ENCODE data around the gene CCDC50.

Gene CCDC50

GRCh38 chr3:191390580-191390979, 61.4 kb downstream of the CCDC50 start:
- H3K4me3 ChIP-seq (replicated peaks; ENCODE audit: low read depth, low read length), result no peak overlapping the region
- DNase-seq (ENCODE audit: extremely low read depth, low read depth), result no peak
- TF ChIP-seq, protein P1, sequence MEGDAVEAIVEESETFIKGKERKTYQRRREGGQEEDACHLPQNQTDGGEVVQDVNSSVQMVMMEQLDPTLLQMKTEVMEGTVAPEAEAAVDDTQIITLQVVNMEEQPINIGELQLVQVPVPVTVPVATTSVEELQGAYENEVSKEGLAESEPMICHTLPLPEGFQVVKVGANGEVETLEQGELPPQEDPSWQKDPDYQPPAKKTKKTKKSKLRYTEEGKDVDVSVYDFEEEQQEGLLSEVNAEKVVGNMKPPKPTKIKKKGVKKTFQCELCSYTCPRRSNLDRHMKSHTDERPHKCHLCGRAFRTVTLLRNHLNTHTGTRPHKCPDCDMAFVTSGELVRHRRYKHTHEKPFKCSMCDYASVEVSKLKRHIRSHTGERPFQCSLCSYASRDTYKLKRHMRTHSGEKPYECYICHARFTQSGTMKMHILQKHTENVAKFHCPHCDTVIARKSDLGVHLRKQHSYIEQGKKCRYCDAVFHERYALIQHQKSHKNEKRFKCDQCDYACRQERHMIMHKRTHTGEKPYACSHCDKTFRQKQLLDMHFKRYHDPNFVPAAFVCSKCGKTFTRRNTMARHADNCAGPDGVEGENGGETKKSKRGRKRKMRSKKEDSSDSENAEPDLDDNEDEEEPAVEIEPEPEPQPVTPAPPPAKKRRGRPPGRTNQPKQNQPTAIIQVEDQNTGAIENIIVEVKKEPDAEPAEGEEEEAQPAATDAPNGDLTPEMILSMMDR (IDR thresholded peaks at IDR 0.05; ENCODE audit: low read depth, low read length, missing control alignments), result no peak

DNA sequence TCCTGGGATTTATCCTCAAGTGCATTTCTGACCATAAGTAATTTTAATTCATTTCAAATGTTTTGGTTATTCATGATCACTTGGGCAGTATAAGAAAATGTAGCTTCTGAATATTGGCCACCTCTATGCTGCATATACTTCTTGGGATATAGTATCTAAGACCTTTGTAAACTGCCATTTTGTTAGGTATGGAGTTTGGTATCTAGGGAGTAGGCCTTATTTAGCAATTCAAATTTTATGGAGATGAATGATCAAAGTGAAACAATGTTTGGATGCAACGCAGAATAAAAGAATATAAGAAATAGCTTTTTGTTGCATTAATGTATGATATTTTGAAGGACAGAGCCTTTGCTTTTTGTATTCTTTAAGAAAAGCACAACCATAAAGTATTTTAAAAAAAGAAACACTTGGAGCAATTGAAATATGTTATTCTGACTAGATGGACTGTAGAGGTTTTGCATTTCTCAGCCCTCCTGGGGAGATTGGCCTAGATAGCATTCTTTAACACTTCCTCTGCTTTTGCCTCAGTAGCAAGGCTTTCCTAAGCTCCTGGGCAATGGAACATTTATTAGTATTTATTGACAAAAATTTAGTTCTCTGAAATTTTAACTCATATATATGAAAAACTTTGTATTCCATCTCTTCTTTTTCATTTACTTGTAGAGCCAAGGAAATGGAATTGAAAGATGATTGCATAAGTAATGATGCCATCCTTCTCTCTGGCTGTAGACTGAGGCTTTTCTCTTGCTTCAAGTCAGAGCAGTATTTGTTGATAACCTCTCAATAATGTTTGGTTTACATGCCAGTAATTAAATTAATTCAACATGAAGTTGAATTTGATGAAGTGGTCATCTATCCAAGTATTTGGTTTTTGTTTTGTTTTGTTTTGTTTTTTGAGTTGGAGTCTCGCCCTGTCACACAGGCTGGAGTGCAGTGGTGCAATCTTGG, 62.9 kb downstream of the CCDC50 start:
- DNase-seq (ENCODE audit: extremely low read depth, low read depth), result no peak
- TF ChIP-seq, protein P1 (IDR thresholded peaks at IDR 0.05; ENCODE audit: low read depth, low read length, missing control alignments), result no peak
- no peak overlapping the region for H3K4me3 ChIP-seq (replicated peaks; ENCODE audit: low read depth, low read length)

DNA sequence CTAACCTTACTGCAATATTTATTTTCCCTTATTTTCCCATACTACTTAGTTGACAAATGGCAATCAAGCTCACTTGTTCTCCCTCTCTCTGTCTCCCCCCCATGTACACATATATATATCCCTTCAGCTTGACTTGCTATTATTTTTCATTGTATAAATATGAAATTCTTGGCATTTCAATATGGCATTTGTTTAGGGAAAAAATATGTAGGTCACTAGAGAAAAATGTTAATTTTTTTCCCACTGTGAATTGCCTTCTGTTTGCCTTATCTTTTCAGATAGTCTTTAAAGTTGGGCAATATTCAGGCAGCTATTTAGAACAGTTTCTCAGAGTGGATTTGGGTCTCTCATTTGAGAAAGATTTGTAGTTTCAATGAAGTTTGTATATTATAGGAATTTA, 64.0 kb downstream of the CCDC50 start:
- H3K4me3 ChIP-seq (replicated peaks; ENCODE audit: low read depth, low read length), result no peak overlapping the region

DNA sequence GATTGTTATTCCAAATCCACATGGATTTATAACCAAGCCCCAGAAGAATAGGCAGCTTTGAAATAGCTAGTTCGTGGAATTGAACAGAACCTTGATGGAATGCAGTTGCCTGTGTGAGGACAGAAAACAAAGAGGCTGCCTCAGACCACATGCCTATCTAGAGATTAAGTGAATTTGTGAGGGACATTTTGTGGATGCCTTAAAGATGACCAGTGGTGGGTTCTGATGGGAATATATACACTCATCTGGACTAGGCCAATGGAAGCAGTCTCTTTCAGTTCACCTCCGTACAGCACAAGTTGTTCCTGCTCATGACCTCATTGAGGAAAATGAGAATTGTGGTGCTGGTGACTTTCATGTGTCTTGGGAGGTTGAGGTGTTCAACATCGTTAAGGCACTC, 68.6 kb downstream of the CCDC50 start:
- DNase-seq (ENCODE audit: extremely low read depth, low read depth), result no peak
- TF ChIP-seq, protein P1 (IDR thresholded peaks at IDR 0.05; ENCODE audit: low read depth, low read length, missing control alignments), result no peak
- H3K4me3 ChIP-seq (replicated peaks; ENCODE audit: low read depth, low read length), result no peak overlapping the region

More for the DNA sequence above, 64.0 kb downstream of the CCDC50 start:
- DNase-seq (ENCODE audit: extremely low read depth, low read depth), result no peak
- TF ChIP-seq, protein P1 (IDR thresholded peaks at IDR 0.05; ENCODE audit: low read depth, low read length, missing control alignments), result no peak

DNA sequence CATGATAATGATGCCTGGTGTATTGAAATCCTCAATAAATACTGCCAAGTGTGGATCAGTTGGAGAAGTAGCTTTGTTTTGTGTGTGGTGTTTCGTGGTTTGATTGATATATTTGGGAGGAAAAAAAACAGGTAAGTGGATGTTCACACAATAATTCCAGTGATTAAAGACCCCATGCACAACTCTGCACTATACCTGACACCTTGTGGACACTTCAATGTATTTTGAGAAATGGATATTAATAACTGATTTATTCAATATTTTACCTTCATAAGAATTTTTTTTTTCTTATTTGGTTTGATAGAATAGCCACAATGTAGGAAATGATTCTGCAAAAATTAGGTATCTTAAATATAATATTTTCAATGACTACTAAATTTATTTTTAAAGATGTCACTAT, 69.4 kb downstream of the CCDC50 start:
- H3K4me3 ChIP-seq (replicated peaks; ENCODE audit: low read depth, low read length), result no peak overlapping the region
- no peak for DNase-seq (ENCODE audit: extremely low read depth, low read depth)
- TF ChIP-seq, protein P1 (IDR thresholded peaks at IDR 0.05; ENCODE audit: low read depth, low read length, missing control alignments), result no peak

DNA sequence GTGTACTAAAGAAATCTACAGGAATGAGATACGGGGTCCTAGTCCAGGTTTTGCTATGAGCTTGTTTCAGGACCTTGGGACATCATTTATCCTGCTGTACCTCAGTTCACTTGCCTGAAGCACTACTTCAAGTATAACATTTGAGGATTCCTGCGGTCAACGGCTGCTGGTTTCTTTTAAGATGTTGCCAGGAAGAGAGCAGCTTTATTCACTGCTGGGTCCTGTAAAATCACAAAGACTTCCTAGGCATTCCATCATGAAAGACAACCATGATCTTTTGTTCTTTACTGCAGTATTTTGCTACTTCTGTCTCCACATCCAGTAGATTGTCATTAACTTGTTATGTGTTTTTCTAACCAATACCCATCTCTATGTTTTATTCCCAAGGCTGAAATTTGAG, 70.7 kb downstream of the CCDC50 start:
- DNase-seq (ENCODE audit: extremely low read depth, low read depth), result no peak
- TF ChIP-seq, protein P1 (IDR thresholded peaks at IDR 0.05; ENCODE audit: low read depth, low read length, missing control alignments), result no peak
- no peak overlapping the region for H3K4me3 ChIP-seq (replicated peaks; ENCODE audit: low read depth, low read length)
